DMS114 treated with DMSO at 0.1 percent for 48 hours (cell line): ENCODE measurements around the gene GREM2.

ENCODE experiments used
- DNase-seq: peaks from one replicate; lab custom pipeline; 2025; ENCODE audit not compliant: unreplicated experiment; lab: John Stamatoyannopoulos, UW

The GREM2 gene

GRCh38 chr1:240501115-240501514 is 110.8 kb downstream of the GREM2 start:
- DNase-seq = no peak

GRCh38 chr1:240500647-240501046 is 111.3 kb downstream of the GREM2 start:
- no peak for DNase-seq

DNA sequence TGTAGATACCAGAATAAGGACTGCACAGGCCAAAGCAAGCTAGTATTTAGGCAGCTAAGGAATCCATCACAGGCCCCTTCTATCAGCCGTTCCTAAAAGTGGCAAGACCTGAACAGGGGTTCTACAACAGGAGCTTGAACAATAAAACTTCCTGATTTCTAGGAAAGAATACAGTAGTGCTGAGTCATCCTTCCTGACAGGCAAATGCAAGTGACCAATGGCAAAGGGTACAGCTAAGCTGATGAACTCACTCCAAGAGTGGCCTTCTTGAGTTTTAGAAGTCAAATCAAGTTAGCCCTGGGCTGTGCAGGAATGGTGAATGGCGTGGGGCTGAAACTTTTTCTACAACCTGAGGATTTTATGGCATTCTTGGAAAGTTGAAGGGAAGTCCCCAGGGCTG is 112.9 kb downstream of the GREM2 start:
- DNase-seq = no peak

DNA sequence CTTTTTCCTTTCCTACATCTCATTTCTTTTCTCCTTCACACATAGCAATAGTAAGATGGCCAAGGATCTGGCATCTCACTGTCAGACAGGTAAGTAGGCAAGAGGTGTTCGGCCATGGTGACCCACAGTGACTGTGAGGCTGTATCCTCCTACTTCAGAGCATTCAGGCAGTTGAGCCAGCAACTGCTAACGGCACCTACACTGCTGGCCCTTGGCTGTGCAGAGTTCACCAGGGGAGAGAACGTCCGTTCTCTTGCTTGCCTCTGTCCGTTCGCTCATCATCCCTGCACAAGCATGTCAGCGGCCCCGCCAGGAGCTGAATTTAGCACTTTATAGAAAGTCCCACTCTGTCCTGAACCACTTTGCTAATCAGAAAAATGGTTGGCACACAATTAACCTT is 113.6 kb downstream of the GREM2 start:
- no peak for DNase-seq

DNA sequence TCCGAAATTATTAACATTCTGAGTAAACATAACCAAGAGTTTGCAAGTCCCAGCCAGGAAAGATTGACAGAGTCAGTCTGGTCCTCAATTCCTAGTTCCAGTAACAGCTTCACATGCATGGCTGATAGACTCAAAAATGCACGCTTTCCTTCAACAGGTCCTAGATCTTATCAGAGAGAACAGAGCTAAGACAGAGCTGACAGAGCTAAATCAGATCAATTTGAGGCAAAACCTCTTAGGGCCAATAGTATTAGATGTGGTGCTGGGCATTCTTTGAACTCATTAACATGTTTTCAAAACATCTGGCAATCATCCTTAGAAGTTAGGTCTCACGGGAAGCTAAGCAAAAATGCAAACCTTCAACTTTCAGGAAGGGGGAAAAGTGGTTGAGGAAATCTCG is 114.0 kb downstream of the GREM2 start:
- DNase-seq = no peak

- no peak for DNase-seq
Measured at GRCh38 chr1:240496941-240497340, 115.0 kb downstream of the GREM2 start.

DNA sequence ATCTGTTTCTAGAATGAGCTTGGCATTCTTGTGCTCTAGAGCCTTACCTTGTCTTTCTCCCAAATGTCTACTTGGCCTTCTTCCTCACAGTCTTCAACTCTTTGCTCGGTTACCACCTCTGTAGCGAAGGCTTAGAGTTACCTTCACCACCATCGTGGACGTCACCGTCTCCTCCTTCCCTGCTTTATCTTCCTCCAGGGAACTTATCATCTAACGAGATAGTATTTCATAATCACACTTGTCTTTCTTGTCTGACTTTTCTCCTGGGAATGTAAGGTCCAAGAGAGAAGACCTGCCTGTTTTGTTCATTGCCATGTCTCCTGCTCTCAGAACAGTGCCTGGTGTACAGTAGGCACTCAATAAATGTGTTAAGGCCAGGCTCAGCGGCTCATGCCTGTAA is 115.6 kb downstream of the GREM2 start:
- DNase-seq = no peak

GRCh38 chr1:240495601-240496000 is 116.4 kb downstream of the GREM2 start:
- no peak for DNase-seq

- peak; percentile 37 for DNase-seq
Measured at GRCh38 chr1:240492832-240493440, 119.0 kb downstream of the GREM2 start.

DNA sequence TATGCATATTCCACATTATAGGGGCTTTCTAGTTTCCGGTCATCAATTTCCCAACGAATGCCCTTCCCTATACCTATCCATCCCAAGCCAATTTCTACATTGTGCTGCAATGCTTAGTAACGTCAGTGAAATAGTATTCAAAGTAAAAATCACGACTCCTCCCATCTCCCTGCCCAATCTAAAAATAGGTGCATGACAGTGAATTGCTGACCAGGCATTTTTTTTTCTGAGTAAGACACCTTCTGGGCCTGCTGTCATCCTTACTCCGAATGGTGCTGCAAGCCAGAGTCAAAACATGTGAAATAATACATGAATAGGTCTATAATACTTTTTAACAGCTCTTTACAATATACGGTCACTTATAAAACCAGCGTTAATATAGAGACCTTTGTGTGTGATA is 120.2 kb downstream of the GREM2 start:
- DNase-seq = no peak

GRCh38 chr1:240491156-240491555 is 120.8 kb downstream of the GREM2 start:
- DNase-seq = no peak

- no peak for DNase-seq
Measured at GRCh38 chr1:240487493-240487892, 124.5 kb downstream of the GREM2 start.

GRCh38 chr1:240486611-240487010 is 125.3 kb downstream of the GREM2 start:
- no peak for DNase-seq

GRCh38 chr1:240484804-240485443 is 127.0 kb downstream of the GREM2 start:
- DNase-seq = no peak

DNA sequence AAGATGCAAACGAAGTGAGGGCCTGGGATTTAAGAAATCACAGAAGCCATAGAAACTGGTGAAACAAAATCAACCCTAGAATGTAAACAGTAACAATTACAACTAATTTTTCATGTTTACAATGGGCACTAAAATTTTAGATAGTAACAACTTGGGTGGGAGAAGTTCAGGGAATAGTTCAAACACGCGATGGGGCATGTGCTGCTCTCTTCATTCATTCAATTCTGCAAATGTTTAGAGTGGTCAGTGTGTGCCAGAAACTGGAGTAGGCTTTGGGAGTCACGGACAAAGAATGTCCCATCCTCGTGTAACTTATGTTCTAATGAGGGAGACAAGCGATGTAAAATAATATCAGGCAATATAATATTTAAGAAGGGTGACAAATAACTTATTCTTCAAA is 133.4 kb downstream of the GREM2 start:
- no peak for DNase-seq

DNA sequence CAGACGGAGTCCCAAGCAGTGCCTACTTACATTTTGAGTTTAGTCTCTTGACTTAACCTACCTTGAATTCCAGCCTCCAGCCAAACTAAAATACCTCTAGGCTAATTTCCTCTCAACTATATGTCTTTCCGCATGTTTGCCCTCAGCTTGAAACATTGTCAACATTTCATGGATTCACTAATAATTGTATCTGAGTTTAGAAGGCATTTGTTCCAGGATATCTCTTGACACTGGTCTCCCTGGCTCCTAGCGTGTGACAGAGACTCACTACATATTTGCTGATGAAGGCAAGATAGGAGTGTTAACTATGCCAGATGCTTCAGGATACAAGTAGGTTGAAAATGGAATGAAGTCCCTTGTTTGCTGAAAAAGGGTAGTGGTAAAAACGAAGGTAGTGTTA is 136.1 kb downstream of the GREM2 start:
- DNase-seq = no peak

- no peak for DNase-seq
Measured at GRCh38 chr1:240474133-240474614, 137.8 kb downstream of the GREM2 start.

DNA sequence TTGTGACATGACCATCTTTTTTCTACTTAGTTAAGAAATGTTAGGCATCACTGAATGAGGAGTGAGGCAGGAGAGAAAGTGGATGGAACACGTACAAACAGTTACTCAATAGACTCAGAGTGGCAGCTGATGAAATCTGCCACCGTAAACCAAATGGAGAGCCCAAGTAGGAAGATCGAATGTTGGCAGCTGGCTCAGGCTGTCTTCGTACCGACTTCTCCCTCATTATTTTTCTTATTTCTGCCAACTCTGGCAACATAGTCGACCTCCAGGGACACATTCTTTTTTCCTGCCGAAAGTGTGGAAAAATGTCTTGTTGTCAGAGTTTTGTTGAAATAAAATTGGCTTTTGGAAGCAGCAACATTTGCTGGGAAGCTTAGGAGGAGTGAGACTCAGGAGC is 143.3 kb downstream of the GREM2 start:
- DNase-seq = no peak

DNA sequence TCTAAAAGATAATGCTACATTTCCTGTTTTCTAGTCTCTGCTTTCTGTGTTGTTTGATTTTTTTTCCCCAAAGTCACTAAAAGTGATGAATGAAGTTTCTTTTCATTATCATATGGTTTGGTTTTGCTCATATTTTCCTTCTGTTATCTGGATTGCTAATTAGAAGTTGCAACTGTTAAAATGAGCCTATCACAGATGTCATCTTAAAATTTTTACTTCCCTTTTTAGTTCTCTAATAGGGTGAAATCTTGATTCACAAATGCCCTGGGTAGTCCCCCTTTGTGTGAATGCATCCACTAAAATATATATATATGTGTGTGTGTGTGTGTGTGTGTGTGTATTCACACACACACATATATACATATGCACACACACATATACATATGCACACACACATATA is 144.1 kb downstream of the GREM2 start:
- DNase-seq = no peak

DNA sequence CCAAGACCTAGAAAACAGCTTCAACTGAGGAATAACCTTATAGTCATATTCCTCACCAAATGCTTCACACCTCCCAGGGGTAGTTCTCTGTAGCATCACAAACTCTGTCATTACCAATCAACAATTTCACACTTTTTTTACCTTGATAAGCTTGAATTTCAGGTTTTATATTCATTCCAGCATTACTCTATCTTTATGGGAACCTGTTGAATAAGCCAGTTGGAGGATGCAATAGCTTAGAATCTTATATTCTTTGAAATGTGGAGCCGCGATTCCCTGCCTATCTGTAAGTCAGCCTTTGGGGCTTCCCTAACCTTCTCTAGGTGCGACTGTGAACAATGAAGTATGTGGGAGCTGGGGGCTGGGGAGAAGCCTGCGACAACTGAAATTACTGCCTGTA is 145.4 kb downstream of the GREM2 start:
- DNase-seq = no peak

DNA sequence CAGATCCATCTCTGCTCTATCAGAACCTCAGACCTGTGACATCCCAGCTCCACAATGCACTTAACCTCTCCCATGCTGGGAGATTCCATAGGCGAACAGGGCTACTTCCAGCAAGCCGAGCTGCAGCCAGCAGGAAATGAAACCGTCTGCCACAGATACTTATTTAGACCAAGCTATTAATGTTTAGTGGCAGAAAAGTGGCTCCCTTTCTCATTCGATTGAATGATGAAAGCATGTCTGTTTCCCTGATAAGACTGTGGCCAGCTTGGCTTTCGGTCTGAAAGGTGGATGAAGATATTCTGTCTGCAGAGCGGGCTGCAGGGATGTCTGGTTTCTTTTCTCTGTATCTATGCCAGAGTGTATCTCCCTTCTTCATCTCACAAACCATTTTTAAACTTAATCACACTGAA is 146.4 kb downstream of the GREM2 start:
- no peak for DNase-seq

DNA sequence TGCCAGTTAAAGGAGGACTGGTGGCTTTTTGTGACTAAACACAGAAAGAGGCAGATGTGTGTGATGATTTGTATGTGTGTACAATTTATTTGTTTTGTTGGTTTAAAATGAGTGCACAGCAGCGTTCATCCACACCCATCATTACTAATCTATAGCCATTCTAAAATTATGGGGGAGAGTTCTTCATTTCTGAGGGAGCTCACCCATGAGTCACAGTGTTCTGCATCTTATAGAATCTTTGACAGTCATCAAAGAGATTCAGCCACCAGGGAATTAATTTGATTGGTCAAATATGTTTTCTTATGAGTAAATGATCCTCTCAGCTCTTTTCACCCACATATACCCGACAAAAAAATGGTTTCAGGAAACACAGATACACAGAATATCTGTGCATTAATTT is 147.9 kb downstream of the GREM2 start:
- DNase-seq = no peak

- no peak for DNase-seq
Measured at GRCh38 chr1:240462766-240463395, 149.1 kb downstream of the GREM2 start.
